GM18511 (cell line): ENCODE results near the gene FES.
A peak's percentile ranks its signal among the peaks of the same experiment; 100 is the strongest.
"Not testable (repeated sequence)": the region's sequence is repeated elsewhere in the genome, so short reads cannot be mapped to it uniquely, and the experiment has no call there.

Experiments used
- ATAC-seq: cut with Tn5 transposase; IDR thresholded peaks from one replicate; pipeline ENCODE4 v1.9.1; 2021; ENCODE audit warnings: mild to moderate bottlenecking, moderate library complexity; ENCODE audit not compliant: unreplicated experiment

FES gene

DNA sequence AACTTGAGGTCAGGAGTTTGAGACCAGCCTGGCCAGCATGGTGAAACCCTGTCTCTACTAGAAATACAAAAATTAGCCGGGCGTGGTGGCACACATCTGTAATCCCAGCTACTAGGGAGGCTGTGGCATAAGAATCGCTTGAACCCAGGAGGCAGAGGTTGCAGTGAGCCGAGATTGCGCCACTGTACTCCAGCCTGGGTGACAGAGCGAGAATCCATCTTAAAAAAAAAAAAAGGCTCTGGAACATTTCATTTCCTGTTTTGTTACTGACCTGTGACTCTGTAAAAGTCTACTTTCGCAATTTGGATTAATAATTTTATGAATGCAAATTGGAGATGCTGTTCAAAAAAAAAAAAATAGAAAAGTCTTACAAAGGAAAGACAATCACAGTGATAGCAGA lies 43.8 kb downstream of the FES start:
- not testable (repeated sequence) for ATAC-seq

DNA sequence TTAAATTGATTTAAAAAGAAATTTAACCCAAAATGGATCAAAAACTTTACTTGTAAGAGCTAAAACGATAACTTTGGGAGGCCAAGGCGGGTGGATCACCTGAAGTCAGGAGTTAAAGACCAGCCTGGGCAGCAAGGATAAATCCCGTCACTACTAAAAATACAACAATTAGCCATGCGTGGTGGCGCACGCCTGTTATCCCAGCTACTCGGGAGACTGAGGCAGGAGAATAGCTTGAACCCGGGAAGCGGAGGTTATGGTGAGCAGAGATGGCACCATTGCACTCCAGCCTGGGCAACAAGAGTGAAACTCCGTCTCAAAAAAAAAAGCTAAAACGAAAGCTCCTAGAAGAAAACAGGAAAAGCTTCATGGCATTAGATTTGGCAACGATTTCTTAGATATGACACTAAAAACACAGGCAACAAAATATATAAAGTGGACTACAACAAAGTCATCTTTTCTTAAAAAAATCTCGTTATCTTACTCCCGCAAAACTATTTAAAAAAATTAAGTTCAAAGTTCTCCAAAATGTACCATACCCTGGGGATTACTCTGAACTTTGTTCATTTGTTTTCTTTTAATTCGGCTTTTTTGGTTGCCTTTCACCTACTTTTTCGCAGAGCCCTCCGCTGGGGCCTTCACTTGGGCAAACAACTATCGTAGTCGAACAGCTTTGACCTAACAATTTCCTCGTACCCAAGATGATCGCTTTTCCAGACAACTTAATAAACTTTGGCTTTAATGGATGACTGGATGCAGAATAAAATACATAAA lies 45.1 kb downstream of the FES start:
- ATAC-seq, result peak; percentile 3

DNA sequence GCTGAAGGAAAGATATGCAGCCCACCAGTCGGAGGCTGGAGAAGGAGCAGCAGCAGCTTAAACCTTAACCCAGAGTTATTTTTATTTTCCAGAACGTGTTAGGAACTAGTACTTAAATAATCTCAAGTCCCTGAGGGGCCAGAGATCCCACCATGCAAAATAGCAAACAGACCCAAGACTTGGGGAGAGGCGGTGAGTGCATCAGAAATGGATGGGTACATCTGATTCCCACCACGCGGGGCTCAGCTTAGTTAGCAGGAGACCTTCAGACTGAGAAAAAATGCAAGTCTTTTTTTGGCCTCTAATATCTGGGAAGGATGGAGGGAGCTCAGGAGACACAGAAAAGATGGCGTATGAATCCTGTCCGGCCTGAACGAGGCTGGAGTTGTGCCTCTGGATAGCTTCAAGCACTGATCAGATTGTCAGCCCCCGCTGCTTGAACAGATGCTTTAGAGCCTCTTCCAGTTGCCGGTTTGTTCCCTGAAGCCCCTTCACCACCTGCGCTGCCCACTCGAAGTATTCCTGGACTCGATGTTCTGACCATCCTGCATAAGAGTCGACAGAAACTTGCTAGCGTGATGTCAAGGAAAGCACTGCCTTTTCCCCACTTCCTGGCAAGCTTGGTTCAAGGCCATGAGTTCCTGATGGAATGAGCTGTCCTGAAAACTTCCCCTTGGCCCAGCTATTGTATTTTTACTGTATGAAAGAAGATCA lies 46.7 kb downstream of the FES start:
- no peak for ATAC-seq

DNA sequence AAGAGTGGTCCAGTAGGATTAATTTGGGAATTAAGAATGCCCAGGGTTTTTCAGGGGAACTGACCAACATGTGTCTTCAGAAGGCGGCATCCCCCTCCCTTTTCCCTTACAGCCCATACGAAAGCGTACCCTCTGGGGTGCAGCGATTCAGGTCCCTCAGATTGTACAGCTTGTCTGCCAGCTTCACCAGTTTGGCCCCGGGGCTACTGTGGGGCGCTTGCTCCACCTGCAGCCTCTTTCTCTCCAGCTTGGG lies 47.2 kb downstream of the FES start:
- ATAC-seq, result no peak

DNA sequence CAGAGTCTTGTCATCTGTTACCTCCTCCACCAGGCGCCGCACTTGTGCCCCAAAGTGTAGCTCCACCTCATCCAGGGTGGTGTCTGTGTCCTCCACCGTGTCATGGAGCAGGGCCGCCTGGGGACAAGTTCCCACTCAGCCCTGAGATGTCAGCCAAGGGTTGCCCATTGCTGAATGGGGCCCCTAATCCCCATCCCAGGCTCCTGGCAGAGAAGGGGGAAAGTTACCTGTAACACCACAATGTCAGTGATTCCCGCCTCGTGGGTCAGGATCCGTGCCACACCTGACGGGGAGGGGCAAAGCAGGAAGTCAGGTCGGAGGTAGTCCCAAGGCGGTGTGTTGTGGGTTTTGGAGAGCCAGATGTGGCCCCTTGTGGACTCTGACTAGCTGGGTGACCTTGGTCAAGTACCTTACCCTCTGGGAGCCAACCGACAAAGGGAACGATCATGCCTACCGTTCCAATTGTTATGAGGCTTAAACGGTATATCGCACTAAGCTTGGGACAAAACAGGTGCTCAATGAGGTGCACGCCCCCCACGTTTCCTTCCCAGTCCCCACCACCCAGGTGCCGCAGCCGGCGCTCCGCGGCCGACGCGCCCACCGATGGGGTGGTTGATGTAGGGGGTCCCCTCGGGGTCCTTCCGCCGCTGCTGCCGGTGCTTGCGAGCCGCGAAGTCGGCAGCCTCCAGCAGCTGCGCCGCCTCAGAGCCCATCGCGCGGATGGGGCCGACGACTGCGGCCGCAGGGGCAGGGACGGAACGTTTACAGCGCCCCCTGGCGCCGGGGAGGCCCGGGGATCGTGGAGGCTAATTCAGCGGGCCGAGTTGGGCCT lies 47.7 kb downstream of the FES start, which contains the start of gene HDDC3:
Gene HDDC3, minus strand, starts transcription at position 722 of the 832 bp plus-strand sequence. Its CDS starts 9 bp downstream, at position 713.
- ATAC-seq, result peak; percentile 52

DNA sequence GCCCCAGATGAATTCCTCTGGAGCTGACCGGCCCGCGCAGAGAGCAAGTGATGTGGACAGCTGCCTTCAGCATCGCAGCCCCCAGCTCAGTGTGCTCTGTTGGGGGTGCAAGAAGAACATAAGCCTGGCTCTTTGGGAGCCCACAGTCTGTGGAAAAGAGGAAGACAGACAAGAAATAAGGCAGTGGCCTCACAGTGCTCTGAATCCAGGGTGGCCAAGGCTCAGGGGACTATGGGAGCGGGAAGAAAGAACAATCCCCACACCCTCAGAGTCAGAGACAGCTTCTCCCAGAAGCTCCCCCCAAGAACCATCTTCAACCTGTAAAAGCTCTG lies 48.3 kb downstream of the FES start:
- no peak for ATAC-seq

DNA sequence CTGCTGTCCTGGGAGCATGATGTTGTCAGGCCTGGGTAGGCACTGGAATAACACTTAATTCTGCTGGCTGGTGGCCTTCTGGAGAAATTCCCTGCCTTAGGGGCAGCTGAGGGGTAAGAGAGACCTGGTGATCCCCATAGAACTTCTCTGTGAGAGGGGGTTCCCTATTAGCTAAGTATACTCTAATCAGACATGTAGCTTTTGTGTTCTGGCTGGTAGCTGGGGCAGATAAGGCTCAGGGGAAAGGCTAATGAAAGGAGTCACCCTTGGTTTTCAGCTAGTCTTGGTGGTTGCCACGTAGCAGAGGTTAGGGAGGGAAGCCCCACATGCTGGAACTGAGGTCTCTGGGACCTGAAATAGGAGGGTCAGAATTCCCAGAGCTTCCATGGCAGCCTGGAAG lies 49.0 kb downstream of the FES start:
- ATAC-seq, result no peak

DNA sequence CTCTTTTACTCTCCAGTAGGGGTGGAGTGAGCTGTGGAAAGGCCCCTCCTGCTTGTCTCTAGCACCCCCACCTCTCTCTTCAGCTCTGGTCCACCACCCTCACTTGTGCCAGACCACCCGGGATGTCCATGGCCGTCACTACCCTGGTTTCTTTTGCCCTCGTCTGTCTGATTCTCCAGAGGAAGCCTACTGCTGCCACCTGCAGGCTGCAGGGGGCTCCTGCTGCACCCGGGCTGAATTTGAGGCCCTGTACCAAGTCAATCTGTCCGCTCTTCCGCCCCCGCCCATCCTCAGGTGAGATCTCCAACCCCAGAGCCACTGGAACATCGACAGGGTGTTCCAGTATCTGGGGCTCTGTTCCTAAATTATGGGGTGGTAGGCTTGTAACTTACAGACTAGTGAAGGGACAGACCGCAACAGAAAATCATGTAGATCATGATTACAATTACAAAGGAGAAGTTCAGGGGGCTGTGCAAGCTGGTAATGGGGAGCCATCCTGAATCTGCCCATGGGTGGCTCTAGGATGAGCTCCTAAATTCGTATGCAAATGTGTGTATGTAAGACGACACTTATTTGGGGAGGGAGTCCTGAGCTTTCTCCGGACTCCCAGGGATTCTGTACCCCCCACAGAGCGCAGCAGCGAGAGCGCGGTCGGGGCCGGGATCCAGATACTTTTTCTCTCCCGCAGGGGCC lies 50.1 kb downstream of the FES start:
- ATAC-seq, result peak; percentile 41

DNA sequence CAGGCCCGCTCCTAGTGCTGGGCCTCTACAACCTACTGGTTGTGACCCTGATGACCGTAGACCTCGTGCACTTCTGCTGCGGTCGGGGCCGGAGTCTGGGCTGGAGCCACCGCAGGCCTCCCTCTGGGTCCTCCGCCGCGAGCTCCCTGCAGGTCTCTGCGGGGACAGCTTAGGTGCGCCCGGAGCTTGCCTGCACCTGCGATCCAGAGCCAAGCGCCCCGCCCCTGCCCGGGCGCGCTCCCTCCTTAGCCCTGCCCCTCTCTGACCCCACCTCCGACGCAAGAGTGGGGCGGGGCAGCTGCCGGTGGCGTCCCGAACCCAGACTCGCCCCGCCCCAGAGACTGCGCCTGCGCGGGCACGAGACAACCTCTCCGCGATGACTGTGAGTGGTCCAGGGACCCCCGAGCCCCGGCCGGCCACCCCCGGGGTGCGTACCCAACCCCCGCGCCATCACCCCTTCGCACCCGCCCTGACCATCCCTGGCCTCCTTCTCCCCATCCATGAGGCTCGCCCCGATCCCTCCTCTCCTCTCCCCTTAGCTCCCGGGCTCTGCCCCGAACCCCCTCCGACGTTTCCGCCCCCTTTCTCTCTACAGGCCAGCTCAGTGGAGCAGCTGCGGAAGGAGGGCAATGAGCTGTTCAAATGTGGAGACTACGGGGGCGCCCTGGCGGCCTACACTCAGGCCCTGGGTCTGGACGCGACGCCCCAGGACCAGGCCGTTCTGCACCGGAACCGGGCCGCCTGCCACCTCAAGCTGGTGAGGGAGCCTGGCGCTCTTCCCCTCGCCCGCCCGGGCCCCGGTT lies 50.8 kb downstream of the FES start, which contains the start of gene UNC45A:
Gene UNC45A, plus strand, starts transcription at position 337 of the 803 bp plus-strand sequence. Its CDS starts 40 bp downstream, at position 377.
- peak; percentile 68 for ATAC-seq

DNA sequence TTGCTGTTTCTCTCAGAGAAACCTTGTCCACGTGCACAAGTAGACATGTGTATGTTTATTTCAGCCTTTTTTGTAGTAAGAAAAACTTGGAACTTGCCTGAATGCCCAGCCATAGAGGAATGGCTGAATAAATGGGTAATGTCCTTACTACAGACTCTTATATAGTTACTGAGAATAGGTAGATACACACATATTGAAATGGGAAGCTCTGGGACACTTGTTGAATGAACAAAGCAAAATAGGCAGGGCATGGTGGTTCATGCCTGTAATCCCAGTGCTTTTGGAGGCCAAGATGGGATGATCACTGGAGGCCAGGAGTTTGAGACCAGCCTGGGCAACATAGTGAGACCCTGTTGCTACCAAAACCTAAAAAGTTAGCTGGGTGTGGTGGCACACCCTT lies 52.5 kb downstream of the FES start:
- ATAC-seq, result no peak

DNA sequence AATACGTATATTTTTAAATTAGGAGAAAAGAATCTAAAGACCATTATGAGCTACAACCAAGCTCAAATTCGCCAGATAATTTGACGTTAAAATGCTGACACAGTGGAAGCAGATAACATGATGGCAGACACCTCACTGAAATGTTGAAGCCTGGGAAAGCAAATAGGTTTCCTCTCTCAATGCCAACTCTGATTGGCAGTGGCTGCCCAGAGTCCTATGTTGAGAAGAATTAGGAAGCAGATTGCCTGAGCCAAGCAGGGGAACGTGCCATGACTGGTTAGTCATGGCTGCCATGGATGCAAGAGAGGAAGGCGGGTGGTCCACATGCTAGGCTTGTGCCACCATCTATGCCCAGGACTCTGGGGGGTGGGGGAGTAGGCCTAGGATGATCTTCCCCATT lies 54.0 kb downstream of the FES start:
- ATAC-seq, result no peak

DNA sequence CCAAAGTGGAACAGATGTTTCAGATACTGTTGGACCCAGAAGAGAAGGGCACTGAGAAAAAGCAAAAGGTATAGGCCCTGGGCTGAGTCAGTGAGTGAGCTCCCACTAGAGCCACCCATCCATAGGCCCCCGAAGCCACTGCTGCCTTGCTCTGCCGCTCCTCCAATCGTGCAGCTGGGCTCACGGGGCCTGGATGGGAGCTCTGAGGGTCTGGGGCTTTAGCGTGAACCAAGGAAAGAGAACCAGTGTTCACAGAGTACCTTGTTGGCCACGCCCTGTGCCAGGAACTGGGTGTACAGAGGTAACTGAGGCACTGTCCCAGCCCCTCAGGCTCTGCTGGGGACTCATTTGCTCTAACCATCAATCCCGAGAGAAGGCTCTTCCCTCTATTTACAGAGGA lies 55.5 kb downstream of the FES start:
- no peak for ATAC-seq

DNA sequence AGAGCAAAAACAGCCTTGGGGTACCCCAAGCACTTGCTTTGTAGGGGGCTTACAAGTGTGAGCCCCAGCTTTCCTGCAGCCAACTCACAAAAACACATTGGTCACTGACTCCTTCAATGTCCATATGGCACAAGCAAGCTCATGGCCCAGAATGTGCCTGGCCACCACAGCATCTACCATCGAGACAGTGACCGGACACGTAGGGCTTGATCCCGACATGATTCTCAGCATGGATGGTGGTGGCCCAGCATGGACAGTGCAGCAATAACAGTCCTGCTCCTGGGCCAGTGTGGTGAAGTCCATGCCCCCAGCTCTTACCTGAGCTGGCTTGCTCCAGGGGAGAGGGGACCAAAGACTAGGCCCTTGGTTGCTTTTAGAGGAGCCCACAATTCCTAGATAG lies 56.7 kb downstream of the FES start:
- no peak for ATAC-seq

DNA sequence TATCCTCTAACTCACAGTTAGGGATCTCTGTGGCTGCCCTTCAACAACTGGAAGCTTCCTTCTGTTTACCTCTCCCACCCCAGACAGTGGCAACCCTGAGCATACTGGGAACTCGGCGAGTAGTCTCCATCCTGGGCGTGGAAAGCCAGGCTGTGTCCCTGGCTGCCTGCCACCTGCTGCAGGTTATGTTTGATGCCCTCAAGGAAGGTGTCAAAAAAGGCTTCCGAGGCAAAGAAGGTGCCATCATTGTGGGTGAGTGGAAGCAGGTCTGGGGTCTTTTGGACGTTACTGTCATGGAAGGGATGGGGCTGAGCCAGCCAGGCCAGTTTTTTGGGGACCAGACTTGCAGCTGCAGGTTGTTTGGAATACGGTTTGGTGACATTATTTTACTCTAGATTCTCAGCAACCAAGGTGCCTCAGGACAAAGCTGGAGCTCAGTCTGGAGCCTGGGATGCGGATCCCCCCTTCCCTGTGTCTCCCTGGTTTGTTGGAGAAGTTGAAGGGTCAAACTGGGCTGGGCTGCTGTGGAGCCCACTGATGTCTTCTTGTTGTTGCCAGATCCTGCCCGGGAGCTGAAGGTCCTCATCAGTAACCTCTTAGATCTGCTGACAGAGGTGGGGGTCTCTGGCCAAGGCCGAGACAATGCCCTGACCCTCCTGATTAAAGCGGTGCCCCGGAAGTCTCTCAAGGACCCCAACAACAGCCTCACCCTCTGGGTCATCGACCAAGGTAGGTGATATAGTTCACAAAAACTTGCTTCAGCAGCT lies 58.2 kb downstream of the FES start:
- no peak for ATAC-seq

DNA sequence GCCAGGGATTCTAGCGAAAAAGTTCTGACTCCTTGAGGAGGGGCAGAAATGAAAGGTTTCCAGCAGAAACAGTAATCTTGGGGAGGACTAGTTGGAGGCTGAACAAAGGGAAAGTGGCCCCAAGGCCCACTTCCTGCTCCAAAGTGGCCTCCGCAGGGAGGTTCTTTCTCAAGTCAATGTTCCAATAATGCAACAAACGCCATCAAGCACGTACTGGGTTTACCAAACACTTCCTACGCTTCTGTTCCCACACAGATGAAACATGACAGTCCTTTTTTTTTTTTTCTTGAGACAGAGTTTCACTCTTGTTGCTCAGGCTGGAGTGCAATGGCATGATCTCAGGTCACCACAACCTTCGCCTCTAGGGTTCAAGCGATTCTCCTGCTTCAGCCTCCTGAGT lies 60.8 kb downstream of the FES start:
- ATAC-seq, result no peak
